Heart right ventricle (tissue), 16 donors: ENCODE results near the gene TSEN34. TPM values are rescaled to one million over a fixed set of nuclear protein-coding genes. Genes with fewer than 3 reads are reported as not detected.
A peak's percentile ranks its signal among the peaks of the same experiment; 100 is the strongest.

Experiments
- ATAC-seq, 8 donors: fragments of 200-7000 bp; cut with Tn5 transposase; one replicate each; pipeline ENCODE4 v1.9.1; 2020; ENCODE audit warnings: mild to moderate bottlenecking in 8 of 8, moderate library complexity in 8 of 8, moderate number of reproducible peaks in 1 of 8
- DNase-seq, 2 donors: peaks; one replicate each; pipeline ENCODE4 v3.0.0-alpha.2; 2020
- H3K27ac ChIP-seq, 10 donors: fragments of 200-600 bp; sonication (generic) in 2 of 10; one replicate each; pipeline versions ENCODE4 v1.5.0 to v1.8.0; 2020 to 2022; ENCODE audit warnings: mild to moderate bottlenecking in 3 of 10
- H3K27me3 ChIP-seq, 7 donors: fragments of 200-600 bp; one replicate each; pipeline ENCODE4 v1.8.0; 2021 to 2022; ENCODE audit warnings: mild to moderate bottlenecking in 2 of 7
- H3K36me3 ChIP-seq, 9 donors: fragments of 200-600 bp; sonication (generic) in 1 of 9; one replicate each; pipeline versions ENCODE4 v1.5.0 to v1.8.0; 2020 to 2022; ENCODE audit warnings: mild to moderate bottlenecking in 2 of 9
- H3K4me1 ChIP-seq, 9 donors: fragments of 200-600 bp; sonication (generic) in 1 of 9; one replicate each; pipeline versions ENCODE4 v1.5.0 to v1.8.0; 2020 to 2022; ENCODE audit warnings: mild to moderate bottlenecking in 4 of 9
- H3K4me3 ChIP-seq, 10 donors: fragments of 200-600 bp; sonication (generic) in 2 of 10; one replicate each; pipeline versions ENCODE4 v1.5.0 to v1.8.0; 2020 to 2022; ENCODE audit warnings: mild to moderate bottlenecking in 7 of 10, moderate library complexity in 2 of 10
- H3K9me3 ChIP-seq, 11 donors: fragments of 200-600 bp in 10 of 11; sonication (generic) in 2 of 11; one replicate each; pipeline versions ENCODE4 v1.5.0 to v1.8.0; 2013 to 2022; ENCODE audit warnings: mild to moderate bottlenecking in 2 of 11, control low read depth in 1 of 11, moderate library complexity in 1 of 11
- CTCF ChIP-seq, 9 donors: fragments of 200-600 bp; sonication (generic) in 2 of 9; IDR thresholded peaks; one replicate each; pipeline versions ENCODE4 v1.5.0 to v1.8.0; 2021 to 2022; ENCODE audit warnings: antibody characterized with exemption in 9 of 9, mild to moderate bottlenecking in 5 of 9, moderate library complexity in 1 of 9
- WGBS, 2 donors: extraction: QIAGEN DNeasy Blood & Tissue Kit; methylation state at CpG; one replicate each; pipeline ENCODE4 v1.1.7; 2013; ENCODE audit warnings: inconsistent platforms in 1 of 2; 5-methylcytosine and 5-hydroxymethylcytosine counted together
- intact Hi-C, 10 donors: fragments of 100-400 bp; cut with DNase I; formaldehyde crosslinking; loops; one replicate each; pipeline versions ENCODE4 v1.11.1 to v1.14.2; 2022
- polyA plus RNA-seq, 2 donors: library from polyadenylated mRNA; stranded (reverse); fragments of 200-250 nt; gene quantifications; one replicate each; pipeline ENCODE4 v1.2.3, GENCODE V29; 2013
- total RNA-seq, 10 donors: library from RNA; stranded (reverse); fragmentation: NEBNext Ultra II Directional in 3 of 10; extraction: Animal tissue kit (Norgen Biotek cat#: 25700) in 3 of 10; gene quantifications; one replicate each; pipeline versions ENCODE4 v1.2.1 to v1.2.4, GENCODE V29; 2021 to 2023
- donor health status: Arrhythmogenic right ventricular cardiomyopathy.
- donor health status: ischemic (EF 13 %, LVEDD 7.1; RV severe dilation, severe dysfunction).
- donor health status: healthy with polysubstance abuse.
- donor health status: DM: no; HTN: yes; CAD: no.
- donor health status: DM: no; HTN: no; CAD: no.
- donor health status: ischemic (EF 25% LVEDD 6.9; RV normal size, moderate dysfunction).
- donor health status: ischemic (EF 25% LVEDD 5.7; RV mildly dilated, moderate dysfunction).
- donor health status: healthy.
- donor health status: DM: yes; HTN: yes; CAD: no.
- donor health status: Ischemic cardiomyopathy.
- donor health status: ischemic (EF 35%, LVEDD 5.7; RV mildly dilated, moderate dysfunction).
- donor health status: nonischemic (EF 11% LVEDD 7.7; RV severe dilation, severe dysfunction).
- donor health status: DM: yes; HTN: yes; CAD: no.
- donor health status: PGD.
- donor health status: ischemic (EF 29% LVEDD 5.4; RV normal size, mild dysfunction).
- donor health status: nonischemic (EF 23%, LVEDD 6.1; RV moderate dilation, normal function).

TSEN34 gene
- total and polyA plus RNA-seq, 12 donors = 5.6 to 38.0 (median 19.3) TPM

DNA sequence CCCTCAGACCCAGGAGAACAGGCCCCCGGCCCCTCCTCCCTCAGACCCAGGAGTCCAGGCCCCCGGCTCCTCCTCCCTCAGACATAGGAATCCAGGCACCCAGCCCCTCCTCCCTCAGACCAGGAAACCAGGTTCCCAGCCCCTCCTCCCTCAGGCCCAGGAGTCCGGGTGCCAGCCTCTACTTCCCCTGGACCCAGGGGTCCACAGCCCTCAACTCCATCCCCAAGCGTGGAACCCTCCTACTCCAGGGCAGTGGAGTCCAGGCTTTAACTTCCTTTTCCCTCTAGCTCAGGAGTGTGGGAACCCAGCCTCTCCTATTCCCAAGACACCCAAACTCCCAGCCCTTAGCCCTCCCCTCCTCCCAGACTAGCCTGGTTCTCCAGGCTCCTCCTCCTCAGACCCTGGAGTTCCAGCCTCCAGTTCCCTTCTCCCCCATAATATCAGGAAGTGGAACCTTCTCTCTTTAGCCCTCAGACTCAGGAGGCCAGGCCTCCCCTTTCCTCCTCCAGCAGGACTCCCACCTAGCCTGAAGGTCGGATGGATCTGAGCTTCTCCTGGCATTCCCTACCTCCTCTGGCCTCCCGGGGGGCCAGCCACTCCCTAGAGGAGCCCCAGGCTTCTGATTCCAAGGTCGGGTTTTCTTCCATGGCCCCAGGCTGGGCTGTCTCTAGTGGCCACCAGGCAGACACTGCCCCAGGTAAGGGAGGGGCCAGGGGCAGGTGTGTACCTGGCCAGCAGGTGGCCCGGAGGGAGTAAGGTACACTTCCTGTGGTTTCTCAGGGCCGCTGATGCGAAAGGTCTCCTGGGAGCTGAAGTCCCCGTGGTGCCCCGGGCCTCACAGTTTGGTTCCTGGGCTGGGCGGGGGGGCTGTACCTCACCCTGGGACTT is 18.4 kb upstream of the TSEN34 start, which contains the start of gene TMC4:
Gene TMC4, minus strand, starts transcription at position 690 of the 888 bp plus-strand sequence. Its CDS starts 43 bp downstream, at position 647.
- peak within 1 kb of the TSS in 9 of 10 donors; percentile 32 to 75 (median 56) for H3K27ac ChIP-seq

DNA sequence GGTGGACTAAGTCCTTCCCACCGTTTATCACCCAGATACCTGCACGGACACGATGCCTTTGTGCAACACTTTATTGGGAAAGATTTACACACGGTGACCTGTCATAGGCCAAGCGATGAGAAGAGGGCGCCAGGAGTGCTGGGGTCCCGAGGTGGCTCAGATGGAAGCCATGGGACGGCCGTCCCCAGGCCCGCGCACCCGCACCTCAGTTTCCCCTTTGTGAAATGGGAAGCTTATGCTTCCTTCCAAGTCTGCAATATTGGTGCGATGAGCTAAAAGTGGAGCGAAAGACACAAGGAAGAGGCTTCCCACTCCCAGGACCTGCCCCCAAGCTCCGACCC is 17.8 kb upstream of the TSEN34 start:
- Histone ChIP-seq H3K36me3 (peaks cover 0 to 26% (median 0%) of the 10 kb centered on the region in 9 donors), H3K27me3 (peaks cover 0 to 16% (median 12%) of the 10 kb centered on the region in 7 donors), H3K4me3 (peak overlapping the region in 5 of 10 donors; percentile 15 to 48 (median 38)), H3K27ac (peak overlapping the region in 3 of 10 donors; percentile 56 to 73 (median 69)), H3K4me1 (peaks cover 0 to 11% (median 2%) of the 10 kb centered on the region in 9 donors), H3K9me3 (no peaks in the 10 kb centered on the region)
- DNase-seq (no peak), ATAC-seq (no peak)
- TF ChIP-seq CTCF (IDR thresholded peaks at IDR 0.05) = no peak
- 35 to 42% methylated on average over 15 of the region's 15 CpGs for WGBS, 2 donors
- intact Hi-C loops = loop anchor here in 1 of 10 donors (5.0 kb wide), 1 partner anchor 59 kb away; no protein-coding TSS in a partner anchor

More for the DNA sequence above, 18.4 kb upstream of the TSEN34 start, which contains the start of gene TMC4:
- H3K4me1 ChIP-seq = peaks cover 0 to 13% (median 6%) of the 10 kb centered on the region in 9 donors
- ATAC-seq = peak in 7 of 8 donors; percentile 38 to 77 (median 66)
- intact Hi-C loops = loop anchor here in 1 of 10 donors (5.0 kb wide), 1 partner anchor 60 kb away; no protein-coding TSS in a partner anchor
- DNase-seq = peak in 1 of 2 donors; percentile 54
- H3K27me3 ChIP-seq = peaks cover 0 to 20% (median 12%) of the 10 kb centered on the region in 7 donors
- TF ChIP-seq CTCF (IDR thresholded peaks at IDR 0.05) = no peak
- WGBS, 2 donors = 12 to 20% methylated on average over 13 of the region's 13 CpGs
- H3K4me3 ChIP-seq = peak within 1 kb of the TSS in 7 of 10 donors; percentile 15 to 48 (median 38)
- H3K9me3 ChIP-seq = no peaks in the 10 kb centered on the region
- peaks cover 0 to 20% (median 0%) of the 10 kb centered on the region in 9 donors for H3K36me3 ChIP-seq

- 69 to 74% methylated on average over 24 to 25 of the region's 25 CpGs for WGBS, 2 donors
- no peak for TF ChIP-seq CTCF (IDR thresholded peaks at IDR 0.05)
- peak in 3 of 8 donors; percentile 7 to 27 (median 12) for ATAC-seq
- DNase-seq = no peak
- intact Hi-C loops = loop anchor here in 1 of 10 donors (5.0 kb wide), 1 partner anchor 58 kb away; no protein-coding TSS in a partner anchor
- Histone ChIP-seq H3K36me3 (peaks cover 0 to 35% (median 0%) of the 10 kb centered on the region in 9 donors), H3K4me1 (peaks cover 0 to 9% (median 0%) of the 10 kb centered on the region in 9 donors), H3K4me3 (no peak overlapping the region), H3K27me3 (peaks cover 0 to 16% (median 12%) of the 10 kb centered on the region in 7 donors), H3K9me3 (no peaks in the 10 kb centered on the region), H3K27ac (no peak overlapping the region)
These were observed 16.9 kb upstream of the TSEN34 start for GRCh38 chr19:54173951-54174834.
